Measurements from ENCODE around the gene PCNX2. TPM values are rescaled to one million over a fixed set of nuclear protein-coding genes. Genes with fewer than 3 reads are reported as not detected.

Gene PCNX2
- total and polyA plus RNA-seq, 2 of the 8 experiments (the other 6 are each of a cell fraction or from before 2014, with no cell fraction given), result 46.1 to 57.6 TPM

GRCh38 chr1:233016798-233017197 is 278.7 kb downstream of the PCNX2 start:
- no peaks in the 10 kb centered on the region for H3K27me3 ChIP-seq (replicated peaks in 1 of 4; ENCODE audit: control insufficient read depth in 3 of 4, extremely low read depth in 1 of 4, insufficient read depth in 3 of 4, low read length in 3 of 4)
- no peak overlapping the region for H3K4me2 ChIP-seq (ENCODE audit: insufficient read depth in 1 of 2, low read depth in 2 of 2, low read length in 2 of 2)
- FAIRE-seq (no peak), DNase-seq (ENCODE audit: low read depth in 1 of 2, low spot score in 2 of 2) (no peak)
- no peak overlapping the region for H2BK20ac ChIP-seq (ENCODE audit: low read length)
- no peak overlapping the region for H3K56ac ChIP-seq (replicated peaks; ENCODE audit: insufficient read length, low read depth, low read length)
- H2AK5ac ChIP-seq (ENCODE audit: low read depth, low read length), result no peak overlapping the region
- H3K18ac ChIP-seq (ENCODE audit: extremely low read depth, low read length), result no peak overlapping the region
- no peak overlapping the region for H3K4me3 ChIP-seq (ENCODE audit: extremely low read depth in 1 of 4, insufficient read depth in 2 of 4, low read depth in 3 of 4, low read length in 4 of 4)
- no peak overlapping the region for H2BK5ac ChIP-seq (ENCODE audit: low read depth, low read length)
- no peak overlapping the region for H3K9ac ChIP-seq (replicated peaks in 1 of 4; ENCODE audit: extremely low read depth in 1 of 4, low read depth in 3 of 4, low read length in 3 of 4)
- H3K9me3 ChIP-seq (ENCODE audit: insufficient read depth in 2 of 2, low read depth in 1 of 2, low read length in 1 of 2), result no peaks in the 10 kb centered on the region
- no peak overlapping the region for H4K5ac ChIP-seq (ENCODE audit: insufficient read length, low read depth, low read length)
- H3K79me1 ChIP-seq (ENCODE audit: low read depth, low read length), result no peaks in the 10 kb centered on the region; the same call in 1 of the 2 replicates
- H2BK120ac ChIP-seq (replicated peaks; ENCODE audit: low read depth, low read length), result no peak overlapping the region
- H3K4me1 ChIP-seq (replicated peaks in 1 of 4; ENCODE audit: control insufficient read depth in 3 of 4, insufficient read depth in 4 of 4, low read length in 3 of 4), result no peaks in the 10 kb centered on the region
- no peaks in the 10 kb centered on the region for H3K79me2 ChIP-seq (ENCODE audit: control insufficient read depth in 1 of 2, insufficient read depth in 2 of 2, low read length in 2 of 2)
- H2BK12ac ChIP-seq (ENCODE audit: low read depth, low read length), result no peak overlapping the region
- peaks cover 3 to 25% (median 12%) of the 10 kb centered on the region in 4 experiments; a peak in 7 of 8 replicates for H3K36me3 ChIP-seq (ENCODE audit: control insufficient read depth in 2 of 4, insufficient read depth in 4 of 4, low read length in 3 of 4)
- H3K23ac ChIP-seq (ENCODE audit: insufficient read length), result no peak overlapping the region
- no peak overlapping the region for H4K8ac ChIP-seq (ENCODE audit: extremely low read depth, insufficient read depth, low read length)
- 92% methylated on average over 6 of the region's 6 CpGs; no CpG with 5 or more reads in 1 of the 2 experiments for WGBS, 2 experiments (ENCODE audit: extremely low coverage in 1 of 2, insufficient coverage in 1 of 2, insufficient read length in 1 of 2, insufficient replicate concordance in 2 of 2, low coverage in 1 of 2, low lambda C conversion rate in 2 of 2, missing lambda C conversion rate in 1 of 2)
- no peaks in the 10 kb centered on the region for H3K23me2 ChIP-seq (ENCODE audit: low read depth, low read length)
- no peak overlapping the region for H3K4ac ChIP-seq (replicated peaks; ENCODE audit: insufficient read length, low read depth, low read length)
- H4K91ac ChIP-seq (replicated peaks; ENCODE audit: insufficient read length, low read length), result no peak overlapping the region
- POLR2A ChIA-PET (ENCODE audit: partially characterized antibody), result no interaction called here
- H4K20me1 ChIP-seq (replicated peaks in 1 of 2; ENCODE audit: control insufficient read depth in 1 of 2, insufficient read depth in 2 of 2, low read length in 2 of 2), result no peaks in the 10 kb centered on the region
- CTCF ChIA-PET (ENCODE audit: partially characterized antibody), result interaction anchor here (0.6 kb wide), 1 partner anchor 8 kb away, joined by 3 read pairs; no protein-coding TSS in a partner anchor
- H2BK15ac ChIP-seq (ENCODE audit: low read length), result no peak overlapping the region
- H3K27ac ChIP-seq (ENCODE audit: low read depth, low read length), result no peak overlapping the region
- H2AFZ ChIP-seq (ENCODE audit: low read length), result no peak overlapping the region
- no peak overlapping the region for H3K14ac ChIP-seq (ENCODE audit: insufficient read length)
- TF ChIP-seq PHF8 (conservative IDR thresholded peaks at IDR 0.05; ENCODE audit: low read depth, low read length) (no peak), GTF2F1 (IDR thresholded peaks at IDR 0.05; ENCODE audit: borderline replicate concordance, low read depth, low read length) (no peak), HDAC6 (IDR thresholded peaks at IDR 0.05; ENCODE audit: low read depth, low read length) (no peak), NANOG (IDR thresholded peaks at IDR 0.05; ENCODE audit: insufficient read depth, low read depth, low read length, poor library complexity, severe bottlenecking) (no peak), TBP (IDR thresholded peaks at IDR 0.05; ENCODE audit: low read depth, low read length) (no peak), POLR2A (IDR thresholded peaks at IDR 0.05; ENCODE audit: control extremely low read depth in 1 of 2, low read depth in 2 of 2, low read length in 2 of 2) (no peak), CTCF (IDR thresholded peaks at IDR 0.05; ENCODE audit: control extremely low read depth in 1 of 3, insufficient read depth in 1 of 3, low read depth in 1 of 3, low read length in 3 of 3) (no peak), CTBP2 (IDR thresholded peaks at IDR 0.05; ENCODE audit: borderline replicate concordance, insufficient read depth, insufficient read length, low read length) (no peak), GABPA (IDR thresholded peaks at IDR 0.05; ENCODE audit: borderline replicate concordance, insufficient read depth, low read length) (no peak), SIX5 (IDR thresholded peaks at IDR 0.05; ENCODE audit: low read depth, low read length) (no peak), JUND (IDR thresholded peaks at IDR 0.05; ENCODE audit: low read length) (no peak), TAF7 (optimal IDR thresholded peaks at IDR 0.05; ENCODE audit: borderline replicate concordance, low read depth, low read length) (no peak)
